Measurements from ENCODE around the gene MARCHF4. TPM values are rescaled to one million over a fixed set of nuclear protein-coding genes. Genes with fewer than 3 reads are reported as not detected.

MARCHF4 gene
- total RNA-seq, 6 experiments from 2014 or later: 44.9 to 70.3 (median 48.2) TPM

- Mint-ChIP-seq H3K36me3 (ENCODE audit: low read depth) (peaks cover 33% of the 10 kb centered on the region), H3K27me3 (ENCODE audit: insufficient read depth) (peaks cover 5% of the 10 kb centered on the region), H3K9me3 (no peaks in the 10 kb centered on the region), H3K4me3 (peak overlapping the region; percentile 92), H3K4me1 (ENCODE audit: low read depth) (peaks cover 87% of the 10 kb centered on the region), H3K27ac (no peak overlapping the region)
- no peak for DNase-seq
- no peak for TF ChIP-seq CTCF (IDR thresholded peaks at IDR 0.05)
These were observed 5.4 kb downstream of the MARCHF4 start for GRCh38 chr2:216366777-216367471.

GRCh38 chr2:216365518-216365917 lies 6.8 kb downstream of the MARCHF4 start:
- H3K27me3 Mint-ChIP-seq (ENCODE audit: insufficient read depth): peaks cover 1% of the 10 kb centered on the region
- H3K4me3 Mint-ChIP-seq: no peak overlapping the region
- H3K4me1 Mint-ChIP-seq (ENCODE audit: low read depth): peaks cover 93% of the 10 kb centered on the region
- no peak for DNase-seq
- TF ChIP-seq CTCF (IDR thresholded peaks at IDR 0.05): no peak
- peaks cover 41% of the 10 kb centered on the region for H3K36me3 Mint-ChIP-seq (ENCODE audit: low read depth)
- H3K9me3 Mint-ChIP-seq: no peaks in the 10 kb centered on the region
- H3K27ac Mint-ChIP-seq: no peak overlapping the region

GRCh38 chr2:216363221-216363620 lies 9.1 kb downstream of the MARCHF4 start:
- Mint-ChIP-seq H3K27me3 (ENCODE audit: insufficient read depth) (peaks cover 1% of the 10 kb centered on the region), H3K4me3 (no peak overlapping the region), H3K4me1 (ENCODE audit: low read depth) (peaks cover 90% of the 10 kb centered on the region), H3K27ac (peak overlapping the region; percentile 17; the same call in 1 of the 2 replicates), H3K36me3 (ENCODE audit: low read depth) (peaks cover 53% of the 10 kb centered on the region), H3K9me3 (no peaks in the 10 kb centered on the region)
- no peak for DNase-seq
- no peak for TF ChIP-seq CTCF (IDR thresholded peaks at IDR 0.05)

- peak; percentile 41 for DNase-seq
- Mint-ChIP-seq H3K36me3 (ENCODE audit: low read depth) (peaks cover 58% of the 10 kb centered on the region), H3K27me3 (ENCODE audit: insufficient read depth) (peaks cover under 1% of the 10 kb centered on the region), H3K27ac (peak overlapping the region; percentile 17), H3K4me1 (ENCODE audit: low read depth) (peaks cover 90% of the 10 kb centered on the region), H3K9me3 (no peaks in the 10 kb centered on the region), H3K4me3 (no peak overlapping the region)
- TF ChIP-seq CTCF (IDR thresholded peaks at IDR 0.05): no peak
These were observed 9.6 kb downstream of the MARCHF4 start for GRCh38 chr2:216362730-216363129.

- Mint-ChIP-seq H3K4me3 (no peak overlapping the region), H3K36me3 (ENCODE audit: low read depth) (peaks cover 48% of the 10 kb centered on the region), H3K27ac (no peak overlapping the region), H3K9me3 (no peaks in the 10 kb centered on the region), H3K27me3 (ENCODE audit: insufficient read depth) (no peaks in the 10 kb centered on the region; the same call in 1 of the 2 replicates), H3K4me1 (ENCODE audit: low read depth) (peaks cover 71% of the 10 kb centered on the region)
- no peak for DNase-seq
- no peak for TF ChIP-seq CTCF (IDR thresholded peaks at IDR 0.05)
These were observed 16.6 kb downstream of the MARCHF4 start for GRCh38 chr2:216355711-216356110.
